ENCODE measurements around the gene SLC1A4.

The SLC1A4 gene

GRCh38 chr2:65045651-65046050, 56.5 kb downstream of the SLC1A4 start:
- WGBS (ENCODE audit: extremely low coverage, insufficient coverage, low lambda C conversion rate), result no CpG with 5 or more reads among the region's 10 CpGs
- Histone ChIP-seq H2BK15ac (replicated peaks; ENCODE audit: low read depth) (no peak overlapping the region), H3K18ac (ENCODE audit: low read length) (no peak overlapping the region), H3K27ac (ENCODE audit: low read depth, low read length) (no peak overlapping the region), H3K36me3 (ENCODE audit: control insufficient read depth, insufficient read depth, low read length) (no peaks in the 10 kb centered on the region), H4K8ac (ENCODE audit: low read depth, low read length) (no peak overlapping the region), H3K79me2 (ENCODE audit: control insufficient read depth, insufficient read depth, low read length) (no peaks in the 10 kb centered on the region), H3K56ac (ENCODE audit: low read length) (no peak overlapping the region), H2BK5ac (ENCODE audit: low read length) (no peak overlapping the region), H3K23ac (ENCODE audit: low read length) (no peak overlapping the region), H2AK5ac (ENCODE audit: low read length) (no peak overlapping the region), H2BK120ac (ENCODE audit: low read depth, low read length) (no peak overlapping the region), H3K9ac (ENCODE audit: low read length) (no peak overlapping the region), H3K79me1 (ENCODE audit: low read length) (no peaks in the 10 kb centered on the region), H3K4me1 (ENCODE audit: control insufficient read depth, low read depth, low read length) (no peaks in the 10 kb centered on the region), H3K27me3 (ENCODE audit: insufficient read depth, low read length, poor library complexity) (no peaks in the 10 kb centered on the region), H3K4ac (ENCODE audit: low read depth, low read length) (no peak overlapping the region), H3K4me2 (ENCODE audit: low read length) (no peak overlapping the region), H3K4me3 (ENCODE audit: low read length) (no peak overlapping the region), H4K5ac (ENCODE audit: low read length) (no peak overlapping the region)
- DNase-seq, result peak; percentile 89

- no peaks in the 10 kb centered on the region for H3K27me3 ChIP-seq (ENCODE audit: insufficient read depth, low read length, poor library complexity)
- no peak overlapping the region for H4K8ac ChIP-seq (ENCODE audit: low read depth, low read length)
- no peak overlapping the region for H3K56ac ChIP-seq (ENCODE audit: low read length)
- WGBS (ENCODE audit: extremely low coverage, insufficient coverage, low lambda C conversion rate), result no CpG with 5 or more reads among the region's 11 CpGs
- H3K4me2 ChIP-seq (ENCODE audit: low read length), result no peak overlapping the region
- no peak overlapping the region for H4K5ac ChIP-seq (ENCODE audit: low read length)
- no peak overlapping the region for H3K18ac ChIP-seq (ENCODE audit: low read length)
- H3K23ac ChIP-seq (ENCODE audit: low read length), result no peak overlapping the region
- H3K79me1 ChIP-seq (ENCODE audit: low read length), result no peaks in the 10 kb centered on the region
- H3K79me2 ChIP-seq (ENCODE audit: control insufficient read depth, insufficient read depth, low read length), result no peaks in the 10 kb centered on the region
- no peak overlapping the region for H2BK120ac ChIP-seq (ENCODE audit: low read depth, low read length)
- no peak overlapping the region for H3K9ac ChIP-seq (ENCODE audit: low read length)
- H2BK15ac ChIP-seq (replicated peaks; ENCODE audit: low read depth), result no peak overlapping the region
- DNase-seq, result no peak
- no peak overlapping the region for H2AK5ac ChIP-seq (ENCODE audit: low read length)
- no peak overlapping the region for H3K27ac ChIP-seq (ENCODE audit: low read depth, low read length)
- no peak overlapping the region for H3K4me3 ChIP-seq (ENCODE audit: low read length)
- H3K36me3 ChIP-seq (ENCODE audit: control insufficient read depth, insufficient read depth, low read length), result no peaks in the 10 kb centered on the region
- no peaks in the 10 kb centered on the region for H3K4me1 ChIP-seq (ENCODE audit: control insufficient read depth, low read depth, low read length)
- no peak overlapping the region for H3K4ac ChIP-seq (ENCODE audit: low read depth, low read length)
- H2BK5ac ChIP-seq (ENCODE audit: low read length), result no peak overlapping the region
These were observed 57.6 kb downstream of the SLC1A4 start for GRCh38 chr2:65046633-65047407.

- Histone ChIP-seq H2BK5ac (ENCODE audit: low read length) (no peak overlapping the region), H2AK5ac (ENCODE audit: low read length) (no peak overlapping the region), H4K5ac (ENCODE audit: low read length) (no peak overlapping the region), H3K27me3 (ENCODE audit: insufficient read depth, low read length, poor library complexity) (no peaks in the 10 kb centered on the region), H3K4me3 (ENCODE audit: low read length) (no peak overlapping the region), H3K56ac (ENCODE audit: low read length) (peak overlapping the region; percentile 15), H3K27ac (ENCODE audit: low read depth, low read length) (no peak overlapping the region), H3K4me2 (ENCODE audit: low read length) (no peak overlapping the region), H2BK120ac (ENCODE audit: low read depth, low read length) (no peak overlapping the region), H3K4ac (ENCODE audit: low read depth, low read length) (no peak overlapping the region), H3K9ac (ENCODE audit: low read length) (no peak overlapping the region), H3K36me3 (ENCODE audit: control insufficient read depth, insufficient read depth, low read length) (no peaks in the 10 kb centered on the region), H3K23ac (ENCODE audit: low read length) (no peak overlapping the region), H3K79me2 (ENCODE audit: control insufficient read depth, insufficient read depth, low read length) (no peaks in the 10 kb centered on the region), H4K8ac (ENCODE audit: low read depth, low read length) (no peak overlapping the region), H3K18ac (ENCODE audit: low read length) (no peak overlapping the region), H3K4me1 (ENCODE audit: control insufficient read depth, low read depth, low read length) (no peaks in the 10 kb centered on the region), H2BK15ac (replicated peaks; ENCODE audit: low read depth) (no peak overlapping the region), H3K79me1 (ENCODE audit: low read length) (no peaks in the 10 kb centered on the region)
- peak; percentile 90 for DNase-seq
- no CpG with 5 or more reads among the region's 1 CpG for WGBS (ENCODE audit: extremely low coverage, insufficient coverage, low lambda C conversion rate)
These were observed 59.9 kb downstream of the SLC1A4 start for GRCh38 chr2:65049010-65049639.

- Histone ChIP-seq H3K4ac (ENCODE audit: low read depth, low read length) (no peak overlapping the region), H3K18ac (ENCODE audit: low read length) (no peak overlapping the region), H3K36me3 (ENCODE audit: control insufficient read depth, insufficient read depth, low read length) (no peaks in the 10 kb centered on the region), H3K4me3 (ENCODE audit: low read length) (no peak overlapping the region), H3K23ac (ENCODE audit: low read length) (no peak overlapping the region), H2BK5ac (ENCODE audit: low read length) (no peak overlapping the region), H4K8ac (ENCODE audit: low read depth, low read length) (no peak overlapping the region), H3K4me2 (ENCODE audit: low read length) (no peak overlapping the region), H3K27ac (ENCODE audit: low read depth, low read length) (no peak overlapping the region), H3K9ac (ENCODE audit: low read length) (no peak overlapping the region), H3K56ac (ENCODE audit: low read length) (no peak overlapping the region), H3K79me2 (ENCODE audit: control insufficient read depth, insufficient read depth, low read length) (no peaks in the 10 kb centered on the region), H2BK15ac (replicated peaks; ENCODE audit: low read depth) (no peak overlapping the region), H2BK120ac (ENCODE audit: low read depth, low read length) (no peak overlapping the region), H3K4me1 (ENCODE audit: control insufficient read depth, low read depth, low read length) (no peaks in the 10 kb centered on the region), H2AK5ac (ENCODE audit: low read length) (no peak overlapping the region), H3K79me1 (ENCODE audit: low read length) (no peaks in the 10 kb centered on the region), H4K5ac (ENCODE audit: low read length) (no peak overlapping the region), H3K27me3 (ENCODE audit: insufficient read depth, low read length, poor library complexity) (no peaks in the 10 kb centered on the region)
- DNase-seq, result no peak
- WGBS (ENCODE audit: extremely low coverage, insufficient coverage, low lambda C conversion rate), result no CpG with 5 or more reads among the region's 3 CpGs
These were observed 61.7 kb downstream of the SLC1A4 start for GRCh38 chr2:65050931-65051330.

GRCh38 chr2:65053199-65053598, 64.0 kb downstream of the SLC1A4 start:
- H2AK5ac ChIP-seq (ENCODE audit: low read length), result no peak overlapping the region
- no CpG with 5 or more reads among the region's 1 CpG for WGBS (ENCODE audit: extremely low coverage, insufficient coverage, low lambda C conversion rate)

More at GRCh38 chr2:65053199-65053598, 64.0 kb downstream of the SLC1A4 start:
- Histone ChIP-seq H3K27me3 (ENCODE audit: insufficient read depth, low read length, poor library complexity) (no peaks in the 10 kb centered on the region), H3K36me3 (ENCODE audit: control insufficient read depth, insufficient read depth, low read length) (no peaks in the 10 kb centered on the region), H3K79me2 (ENCODE audit: control insufficient read depth, insufficient read depth, low read length) (peaks cover 6% of the 10 kb centered on the region), H3K4ac (ENCODE audit: low read depth, low read length) (no peak overlapping the region), H3K27ac (ENCODE audit: low read depth, low read length) (no peak overlapping the region), H3K23ac (ENCODE audit: low read length) (no peak overlapping the region), H3K56ac (ENCODE audit: low read length) (no peak overlapping the region), H3K18ac (ENCODE audit: low read length) (no peak overlapping the region), H3K4me1 (ENCODE audit: control insufficient read depth, low read depth, low read length) (peaks cover 4% of the 10 kb centered on the region), H4K5ac (ENCODE audit: low read length) (no peak overlapping the region), H3K4me2 (ENCODE audit: low read length) (no peak overlapping the region), H4K8ac (ENCODE audit: low read depth, low read length) (no peak overlapping the region), H2BK5ac (ENCODE audit: low read length) (no peak overlapping the region), H3K4me3 (ENCODE audit: low read length) (no peak overlapping the region), H2BK120ac (ENCODE audit: low read depth, low read length) (no peak overlapping the region), H3K9ac (ENCODE audit: low read length) (no peak overlapping the region), H2BK15ac (replicated peaks; ENCODE audit: low read depth) (no peak overlapping the region), H3K79me1 (ENCODE audit: low read length) (peaks cover 4% of the 10 kb centered on the region)
- no peak for DNase-seq

Measured in mesendoderm (in vitro differentiated cells).